GM18861 (cell line): Measurements from ENCODE around the gene TM4SF5.

ENCODE experiments used
- ATAC-seq: cut with Tn5 transposase; IDR thresholded peaks from one replicate; pipeline ENCODE4 v1.9.1; 2021; ENCODE audit not compliant: unreplicated experiment

The TM4SF5 gene

GRCh38 chr17:4788807-4789700 is 17.4 kb downstream of the TM4SF5 start, which contains the start of gene GLTPD2:
Gene GLTPD2, plus strand, starts transcription at chr17:4788964. Its CDS starts 48 bp downstream, at chr17:4789012.
- no peak for ATAC-seq

DNA sequence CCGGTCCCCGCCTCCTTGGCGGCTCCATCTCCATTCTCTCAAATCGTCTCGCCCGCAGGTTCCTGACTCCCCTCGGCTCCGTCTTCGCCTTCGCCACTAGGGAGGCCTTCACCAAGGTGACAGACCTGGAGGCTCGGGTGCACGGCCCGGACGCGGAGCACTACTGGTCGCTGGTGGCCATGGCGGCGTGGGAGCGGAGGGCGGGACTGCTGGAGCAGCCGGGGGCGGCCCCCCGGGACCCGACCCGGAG is 17.9 kb downstream of the TM4SF5 start:
- ATAC-seq, result no peak

DNA sequence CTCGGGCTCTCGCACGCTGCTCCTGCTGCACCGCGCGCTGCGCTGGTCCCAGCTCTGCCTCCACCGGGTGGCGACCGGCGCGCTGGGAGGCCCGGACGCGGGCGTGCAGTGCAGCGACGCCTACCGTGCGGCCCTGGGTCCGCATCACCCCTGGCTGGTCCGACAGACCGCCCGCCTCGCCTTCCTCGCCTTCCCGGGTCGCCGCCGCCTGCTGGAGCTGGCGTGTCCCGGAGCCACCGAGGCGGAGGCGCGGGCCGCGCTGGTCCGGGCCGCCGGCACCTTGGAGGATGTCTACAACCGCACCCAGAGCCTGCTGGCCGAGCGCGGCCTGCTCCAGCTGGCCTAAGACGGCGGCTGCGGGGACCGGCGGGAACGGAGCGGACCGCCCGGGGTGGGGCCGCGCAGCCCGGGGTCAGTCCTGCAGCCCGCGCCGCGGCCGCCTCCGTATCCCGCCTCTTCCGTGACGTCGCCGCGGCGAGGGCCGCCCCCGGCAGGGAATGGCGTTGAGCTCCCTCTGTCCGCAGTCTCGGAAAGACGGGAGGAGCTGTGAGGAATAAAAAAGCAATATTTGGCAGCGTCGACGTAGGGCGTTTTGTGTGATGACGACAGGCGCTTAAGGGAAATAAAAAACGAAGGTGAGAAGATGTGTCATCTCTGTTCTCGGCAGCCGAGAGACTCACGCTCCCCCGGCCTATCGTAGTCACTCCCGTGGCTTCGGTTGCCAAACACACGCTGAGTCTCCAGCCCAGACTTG is 18.4 kb downstream of the TM4SF5 start:
- ATAC-seq, result peak; percentile 87

GRCh38 chr17:4790705-4791088 is 19.0 kb downstream of the TM4SF5 start:
- no peak for ATAC-seq

DNA sequence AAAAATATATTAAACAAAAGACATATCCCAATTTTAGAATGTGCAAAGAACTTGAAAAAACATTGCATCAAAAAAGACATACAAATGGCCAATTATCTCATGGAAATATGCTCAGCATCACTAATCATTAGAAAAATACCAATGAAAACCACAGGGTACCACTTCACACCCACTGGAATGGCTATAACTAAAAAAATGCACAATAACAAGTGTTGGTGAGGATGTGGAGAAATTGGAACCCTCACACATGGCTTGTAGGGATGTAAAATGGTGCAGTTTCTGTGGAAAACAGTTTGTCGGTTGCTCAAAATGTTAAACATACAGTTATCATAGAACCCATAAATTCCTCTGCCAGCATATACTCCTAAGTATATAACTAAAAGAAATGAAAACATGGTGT is 23.5 kb downstream of the TM4SF5 start:
- ATAC-seq, result no peak

- no peak for ATAC-seq
Measured at GRCh38 chr17:4796552-4796920, 24.9 kb downstream of the TM4SF5 start.

DNA sequence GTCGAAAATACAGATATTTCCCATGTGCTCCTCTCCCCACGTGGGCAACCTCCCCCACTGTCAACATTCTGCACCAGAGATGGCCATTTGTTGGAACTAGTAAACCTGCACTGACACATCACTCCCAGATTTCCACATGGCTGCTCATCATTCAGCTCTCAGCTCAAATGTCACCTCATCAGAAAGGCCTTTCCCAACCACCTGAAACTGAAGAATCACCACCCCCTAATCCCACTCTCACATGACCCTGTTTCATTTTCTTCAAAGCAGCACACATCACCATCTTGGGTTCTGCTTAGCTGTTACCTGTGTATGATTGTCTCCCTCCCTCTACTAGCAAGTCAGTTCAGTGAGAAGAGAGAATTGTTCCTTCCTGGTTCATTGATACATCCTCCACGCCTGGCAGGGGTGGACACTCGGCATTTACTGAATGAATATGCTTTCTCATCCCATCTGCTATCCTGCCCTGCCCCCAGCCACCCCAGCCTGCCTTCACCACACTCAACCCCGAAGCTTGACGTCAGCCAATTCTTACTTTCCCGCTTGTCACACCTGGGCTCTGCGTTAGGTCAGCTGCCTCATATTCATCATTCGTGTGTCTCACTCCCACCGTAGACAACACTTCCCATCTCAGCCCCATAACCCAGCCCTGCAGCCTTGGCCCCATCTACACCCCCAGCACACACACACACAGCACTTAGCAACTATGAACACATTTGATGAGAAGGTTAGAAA is 28.9 kb downstream of the TM4SF5 start:
- ATAC-seq, result no peak

DNA sequence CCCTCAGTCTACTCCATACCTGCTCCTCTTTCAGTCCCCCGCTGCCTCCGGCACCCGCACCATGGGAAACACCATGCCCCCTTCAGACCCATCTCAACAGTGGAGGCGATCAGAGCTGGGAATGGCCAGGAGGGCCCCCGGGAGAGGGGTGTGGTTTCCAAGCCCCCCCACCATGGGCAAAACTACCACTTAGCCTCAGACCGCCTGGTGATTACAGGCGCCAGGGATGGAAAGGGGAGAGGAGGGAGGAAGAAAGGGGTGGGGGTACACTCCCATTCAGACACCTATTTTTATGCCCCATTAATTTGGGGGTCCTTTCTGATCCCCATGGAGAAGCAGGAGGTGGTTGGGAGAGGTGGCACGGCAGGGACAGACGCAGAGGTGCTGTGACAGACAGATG is 30.5 kb downstream of the TM4SF5 start, which contains the start of gene C17orf114:
C17orf114 (minus strand) TSS at position 101 of the 400 bp plus-strand sequence.
- no peak for ATAC-seq

- no peak for ATAC-seq
Measured at GRCh38 chr17:4806456-4806776, 34.7 kb downstream of the TM4SF5 start.

DNA sequence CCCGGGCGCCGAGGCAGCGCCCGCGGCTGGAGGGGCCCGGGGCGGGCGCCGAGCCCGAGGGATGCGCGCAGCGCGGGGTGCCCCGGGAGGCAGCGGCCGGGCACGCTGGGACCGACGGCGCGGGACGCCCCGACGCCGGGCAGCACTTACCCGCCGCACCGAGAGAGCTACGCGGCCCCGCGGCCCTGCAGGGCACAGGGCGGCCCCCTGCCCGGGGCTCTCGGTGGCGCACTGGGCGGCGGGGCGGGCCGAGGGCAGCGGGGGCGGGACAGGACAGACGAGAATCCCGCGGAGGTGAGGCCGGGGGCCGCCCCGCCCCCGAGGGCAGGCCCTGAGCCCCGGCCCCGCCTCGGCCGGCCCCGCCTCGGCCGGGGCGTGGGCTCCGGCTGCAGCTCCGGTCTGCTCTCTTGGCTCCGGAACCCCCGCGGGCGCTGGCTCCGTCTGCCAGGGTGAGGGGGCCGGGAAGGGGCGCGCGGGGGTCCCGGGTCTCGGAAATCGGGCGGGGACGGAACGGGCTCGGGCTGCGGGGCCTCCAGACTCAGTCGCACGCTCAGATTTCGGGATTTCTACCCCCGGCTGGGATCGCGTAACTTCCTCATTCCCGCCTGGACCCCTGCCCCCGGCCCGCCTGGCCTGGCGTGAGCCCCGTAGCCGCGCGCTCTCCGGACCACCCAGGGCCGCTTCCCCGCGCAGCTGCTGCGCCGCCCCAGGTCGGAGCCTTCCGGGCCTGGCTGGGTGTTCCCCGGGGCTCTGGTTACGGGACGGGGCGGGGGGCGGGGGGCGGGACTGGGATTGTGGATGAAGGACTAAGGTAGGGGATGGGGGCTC is 35.3 kb downstream of the TM4SF5 start, which contains the start of gene PLD2:
PLD2 (plus strand) TSS at position 376 of the 828 bp plus-strand sequence. CDS start 621 bp downstream, outside the sequence.
- peak; percentile 77 for ATAC-seq

DNA sequence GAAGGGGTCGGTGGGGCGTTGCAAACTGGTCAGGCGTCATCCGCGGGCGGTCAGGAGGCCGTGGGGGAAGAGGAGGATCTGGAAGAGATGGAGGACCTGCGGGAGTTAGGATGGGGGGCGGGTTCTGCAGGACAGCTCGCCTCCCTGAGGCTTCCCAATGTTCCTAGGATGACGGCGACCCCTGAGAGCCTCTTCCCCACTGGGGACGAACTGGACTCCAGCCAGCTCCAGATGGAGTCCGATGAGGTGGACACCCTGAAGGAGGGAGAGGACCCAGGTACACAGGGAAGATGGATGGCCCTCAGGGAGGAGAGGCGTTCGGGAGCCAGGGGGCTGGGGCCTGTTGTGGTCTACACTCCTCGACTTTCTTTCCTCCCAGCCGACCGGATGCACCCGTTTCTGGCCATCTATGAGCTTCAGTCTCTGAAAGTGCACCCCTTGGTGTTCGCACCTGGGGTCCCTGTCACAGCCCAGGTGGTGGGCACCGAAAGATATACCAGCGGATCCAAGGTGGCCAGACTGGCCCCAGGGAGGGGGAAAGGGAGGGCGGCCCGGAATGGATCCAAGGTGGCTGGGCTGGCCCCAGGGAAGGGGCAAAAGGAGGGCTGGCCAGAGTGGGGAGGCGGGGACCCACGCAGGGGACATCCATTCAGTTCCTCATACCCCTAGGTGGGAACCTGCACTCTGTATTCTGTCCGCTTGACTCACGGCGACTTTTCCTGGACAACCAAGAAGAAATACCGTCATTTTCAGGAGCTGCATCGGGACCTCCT is 36.1 kb downstream of the TM4SF5 start:
- ATAC-seq, result no peak

GRCh38 chr17:4808378-4808767 is 36.7 kb downstream of the TM4SF5 start:
- no peak for ATAC-seq

DNA sequence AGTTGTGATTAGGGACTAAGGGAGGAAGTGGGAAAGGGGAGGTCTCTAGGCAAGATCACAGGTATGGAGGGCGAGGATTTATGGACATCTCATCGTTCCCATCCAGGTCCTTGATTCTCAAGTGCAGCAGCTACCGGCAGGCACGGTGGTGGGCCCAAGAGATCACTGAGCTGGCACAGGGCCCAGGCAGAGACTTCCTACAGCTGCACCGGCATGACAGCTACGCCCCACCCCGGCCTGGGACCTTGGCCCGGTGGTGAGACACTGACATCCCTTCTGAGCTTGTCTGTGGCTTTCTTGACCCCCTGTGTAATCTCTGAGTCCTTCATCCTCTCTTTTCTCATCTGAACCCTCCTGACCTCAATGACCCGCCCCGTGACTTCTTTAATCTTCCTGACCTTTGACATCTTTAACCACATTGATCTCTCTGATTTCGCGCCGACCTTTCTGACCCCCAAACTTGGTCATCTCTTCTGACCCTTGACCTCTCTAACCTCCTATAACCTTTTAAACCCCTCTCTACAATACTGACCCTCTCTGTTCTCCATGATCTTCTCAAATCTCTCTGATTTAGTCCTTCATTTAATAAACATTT is 39.1 kb downstream of the TM4SF5 start:
- ATAC-seq, result no peak

GRCh38 chr17:4811471-4811870 is 39.8 kb downstream of the TM4SF5 start:
- ATAC-seq, result no peak

- ATAC-seq, result no peak
Measured at GRCh38 chr17:4812690-4813089, 41.0 kb downstream of the TM4SF5 start.

GRCh38 chr17:4815043-4815675 is 43.5 kb downstream of the TM4SF5 start:
- ATAC-seq, result no peak

DNA sequence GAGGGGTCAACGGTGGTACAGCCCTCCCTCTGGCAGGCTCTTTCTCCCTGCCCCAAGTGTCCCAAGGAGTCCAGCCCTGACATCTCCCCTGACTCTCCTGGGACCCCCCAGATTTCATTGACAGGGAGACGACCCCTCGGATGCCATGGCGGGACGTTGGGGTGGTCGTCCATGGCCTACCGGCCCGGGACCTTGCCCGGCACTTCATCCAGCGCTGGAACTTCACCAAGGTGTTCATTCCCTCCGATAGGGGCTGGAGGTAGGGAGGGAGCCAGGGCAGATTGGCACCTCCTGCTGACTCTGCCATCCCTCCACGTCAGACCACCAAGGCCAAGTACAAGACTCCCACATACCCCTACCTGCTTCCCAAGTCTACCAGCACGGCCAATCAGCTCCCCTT is 45.1 kb downstream of the TM4SF5 start:
- no peak for ATAC-seq

- no peak for ATAC-seq
Measured at GRCh38 chr17:4818276-4818675, 46.6 kb downstream of the TM4SF5 start.

- ATAC-seq, result no peak
Measured at GRCh38 chr17:4822835-4823234, 51.1 kb downstream of the TM4SF5 start.
